Amniotic epithelial cell (primary cell): Measurements from ENCODE around the gene GAS6.
"Not testable (repeated sequence)": the region's sequence is repeated elsewhere in the genome, so short reads cannot be mapped to it uniquely, and the experiment has no call there.

Experiments used
- DNase-seq: peaks from one replicate; pipeline ENCODE4 v3.0.0-alpha.2; 2010; ENCODE audit warnings: low read depth

Gene GAS6

DNA sequence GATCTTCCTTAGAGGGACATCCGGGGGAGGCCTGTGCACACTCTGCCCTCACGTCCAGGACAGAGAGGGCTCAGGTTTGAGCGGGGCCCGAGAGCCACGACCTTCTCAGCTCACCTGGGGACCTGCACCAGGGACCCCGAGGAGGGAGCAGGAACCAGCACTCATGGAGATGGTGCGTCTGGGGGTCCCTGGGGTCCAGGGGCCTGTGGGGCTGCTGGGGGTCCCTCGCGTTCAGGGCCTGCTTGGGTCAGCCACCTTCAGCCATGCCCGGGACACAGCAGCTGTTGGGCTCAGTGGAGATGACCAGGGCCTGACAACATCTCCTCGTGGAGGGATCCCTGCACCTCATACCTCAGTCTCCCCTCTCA lies 57.8 kb downstream of the GAS6 start:
- no peak for DNase-seq

DNA sequence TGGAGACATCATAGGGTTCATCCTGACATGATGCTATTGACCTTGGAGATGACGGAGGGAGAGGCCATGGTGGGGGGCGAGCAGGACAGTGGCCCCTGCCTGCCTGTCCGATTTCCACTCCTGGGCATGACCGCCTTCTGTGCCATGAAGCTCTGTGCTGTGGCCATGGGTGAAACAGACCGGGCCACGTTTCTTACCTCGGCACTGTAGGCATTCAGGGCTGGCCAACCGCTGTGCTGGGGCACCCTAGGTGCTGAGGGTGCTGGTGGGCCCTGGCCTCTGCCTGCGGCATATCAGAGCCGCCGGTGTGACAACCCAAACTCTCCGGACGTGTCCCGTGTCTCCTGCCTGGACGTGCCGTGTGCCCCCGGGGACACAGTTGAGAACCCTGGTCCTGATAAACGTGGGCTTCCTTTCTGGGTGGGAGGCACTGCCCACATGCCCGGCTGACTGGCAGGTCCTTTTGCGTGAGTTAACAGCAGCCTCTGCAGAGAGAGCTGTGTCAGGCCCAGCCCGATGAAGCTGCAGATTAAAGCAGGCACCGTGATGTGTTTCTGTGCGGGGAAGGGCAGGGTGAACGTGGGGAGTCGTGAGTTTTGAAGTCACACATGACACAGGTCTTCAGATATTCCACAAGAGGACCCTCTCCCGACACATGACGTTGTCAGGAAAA lies 58.3 kb downstream of the GAS6 start:
- DNase-seq, result no peak

GRCh38 chr13:113804703-113805430 lies 59.0 kb downstream of the GAS6 start:
- no peak for DNase-seq

DNA sequence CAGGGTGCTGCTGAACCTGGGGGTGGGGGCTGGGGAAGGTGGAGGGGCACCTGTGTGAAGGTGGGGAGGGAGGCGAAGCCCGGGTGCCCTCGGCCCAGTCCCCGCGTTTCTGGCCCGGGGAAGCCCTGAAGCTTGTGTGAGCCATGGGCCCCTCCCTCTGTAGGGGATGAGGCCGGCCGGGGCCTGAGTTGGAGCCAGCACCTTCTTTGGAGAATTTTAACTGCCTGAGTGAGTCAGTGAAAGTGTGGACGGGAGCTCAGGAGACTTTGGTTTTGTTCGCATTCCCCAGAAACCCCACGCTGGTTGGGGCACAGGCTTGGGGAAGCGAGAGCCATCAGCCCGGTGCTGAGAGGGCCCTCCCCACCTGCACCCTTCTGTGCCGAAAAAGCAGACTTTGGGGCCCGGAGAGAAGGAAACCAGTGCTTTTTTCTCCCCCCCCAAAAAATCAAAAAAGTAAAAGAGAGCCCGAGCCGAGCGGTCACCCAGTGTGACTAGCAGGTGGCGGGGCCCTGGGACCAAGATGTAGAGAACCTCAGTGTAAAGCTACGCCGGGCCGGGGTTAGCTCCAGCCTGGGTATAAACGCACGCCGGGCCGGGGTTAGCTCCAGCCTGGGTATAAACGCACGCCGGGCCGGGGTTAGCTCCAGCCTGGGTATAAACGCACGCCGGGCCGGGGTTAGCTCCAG lies 59.7 kb downstream of the GAS6 start:
- no peak for DNase-seq

DNA sequence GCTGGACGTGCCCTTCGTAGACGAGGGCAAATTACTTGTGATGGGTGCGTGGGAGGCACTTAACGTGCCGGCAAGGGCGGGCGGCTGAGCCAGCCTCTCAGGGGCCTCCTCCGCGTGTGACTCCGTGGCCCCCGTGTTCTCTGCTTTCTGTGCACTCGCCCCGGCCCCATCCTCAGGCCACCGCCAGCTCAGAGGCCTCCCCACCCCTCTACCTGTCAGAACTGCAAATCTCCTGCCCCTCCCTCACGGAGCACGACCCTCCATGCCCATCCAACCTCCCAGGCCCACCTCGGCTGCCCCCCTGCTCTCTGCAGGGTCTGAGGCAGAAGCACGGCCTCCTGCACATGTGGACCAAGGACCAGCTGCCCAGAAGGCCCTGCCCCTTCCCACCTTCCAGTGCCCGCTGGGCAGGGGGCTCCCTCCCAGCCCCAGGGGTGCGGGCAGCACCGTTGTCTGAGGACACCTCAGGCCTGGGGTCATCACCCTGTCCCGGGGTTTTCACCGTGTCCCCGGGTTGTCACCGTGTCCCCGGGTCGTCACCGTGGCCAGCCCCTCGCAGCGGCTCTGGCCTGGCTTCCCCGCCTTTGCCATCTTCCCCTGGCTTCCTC lies 60.4 kb downstream of the GAS6 start:
- no peak for DNase-seq

DNA sequence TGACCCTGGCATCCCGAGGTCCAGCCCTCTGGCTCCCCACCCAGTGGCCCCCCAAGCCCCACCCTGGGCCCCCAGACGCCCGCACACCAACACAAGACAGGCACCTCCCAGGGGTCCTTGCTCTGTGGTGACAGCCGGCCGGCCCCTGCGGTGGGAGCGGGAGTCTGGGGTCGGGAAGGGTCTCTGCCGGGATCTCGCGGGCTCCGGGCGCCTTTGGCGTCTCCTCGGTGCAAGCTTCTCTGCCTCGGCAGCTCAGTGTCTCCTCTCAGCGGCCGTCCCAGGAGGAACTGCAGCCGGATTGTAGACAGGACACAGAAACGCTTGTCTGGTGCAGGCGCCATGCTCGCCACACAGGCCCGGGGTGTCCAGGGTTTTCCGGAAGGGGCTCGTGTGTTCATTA lies 61.1 kb downstream of the GAS6 start:
- DNase-seq, result no peak

DNA sequence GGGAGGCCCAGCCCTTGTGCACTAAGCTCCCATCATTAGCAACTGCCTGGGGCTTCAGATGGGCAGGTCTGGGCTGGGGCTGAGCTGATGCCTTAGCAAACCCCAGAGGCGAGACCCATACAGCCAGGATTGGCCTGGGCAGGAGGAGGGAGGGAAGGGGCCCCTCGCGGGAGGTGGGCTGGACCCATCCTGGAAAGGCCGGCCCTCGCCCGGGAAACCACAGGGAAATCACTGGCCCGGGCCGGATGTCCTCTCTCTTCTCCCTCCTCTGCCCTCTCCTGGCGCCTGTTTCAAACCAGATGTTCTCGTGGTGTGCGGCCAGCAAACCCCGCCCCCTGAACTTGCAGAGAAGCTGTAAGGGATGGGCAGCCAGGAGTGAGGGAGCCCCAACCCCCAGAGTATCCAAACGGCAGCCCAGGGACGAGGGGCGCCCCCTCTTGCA lies 61.8 kb downstream of the GAS6 start:
- DNase-seq, result peak; percentile 74

DNA sequence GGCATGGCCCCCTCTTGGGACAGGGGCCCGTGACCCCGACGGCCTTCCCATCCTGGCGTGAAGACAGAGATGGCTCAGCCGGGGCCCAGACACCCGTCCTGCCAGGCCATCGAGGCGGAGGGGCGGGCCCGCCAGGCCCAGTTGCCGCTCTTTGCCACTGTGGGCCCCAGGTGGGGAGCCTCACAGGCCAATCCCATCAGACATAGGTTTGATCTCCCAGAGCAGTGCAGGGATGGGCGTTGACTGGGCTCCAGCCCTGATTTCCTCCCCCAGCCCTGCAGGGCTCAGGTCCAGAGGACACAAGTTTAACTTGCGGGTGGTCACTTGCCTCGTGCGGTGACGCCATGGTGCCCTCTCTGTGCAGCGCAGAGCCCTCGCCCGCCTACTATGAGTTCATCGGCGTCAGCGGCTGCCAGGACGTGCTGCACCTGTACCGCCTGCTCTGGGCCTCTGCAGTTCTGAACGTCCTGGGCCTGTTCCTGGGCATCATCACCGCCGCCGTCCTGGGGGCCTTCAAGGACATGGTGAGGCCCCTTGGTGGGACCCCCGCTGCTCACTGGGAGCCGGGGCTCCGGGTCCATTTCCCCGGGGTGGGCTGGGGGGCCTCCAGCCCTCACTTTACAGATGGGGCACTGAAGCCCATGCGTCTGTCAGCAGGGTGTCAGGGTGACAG lies 62.5 kb downstream of the GAS6 start:
- DNase-seq, result no peak

DNA sequence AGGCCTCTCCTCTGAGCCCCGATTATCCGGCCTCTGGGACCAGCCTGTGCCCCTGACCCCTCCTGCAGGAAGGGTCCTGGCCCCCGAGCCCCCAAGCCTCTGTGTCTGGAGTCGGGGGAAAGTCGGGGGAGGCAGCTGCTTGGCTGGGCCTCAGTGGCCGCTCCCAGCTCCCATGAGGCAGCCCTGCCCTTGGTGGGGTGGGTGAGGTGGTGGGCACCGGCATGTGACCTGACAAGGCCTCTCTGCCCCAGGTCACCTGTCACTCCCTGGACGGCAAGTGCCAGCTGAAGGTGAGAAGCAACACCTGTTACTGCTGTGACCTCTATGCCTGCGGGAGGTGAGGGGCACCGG lies 63.3 kb downstream of the GAS6 start:
- DNase-seq, result no peak

DNA sequence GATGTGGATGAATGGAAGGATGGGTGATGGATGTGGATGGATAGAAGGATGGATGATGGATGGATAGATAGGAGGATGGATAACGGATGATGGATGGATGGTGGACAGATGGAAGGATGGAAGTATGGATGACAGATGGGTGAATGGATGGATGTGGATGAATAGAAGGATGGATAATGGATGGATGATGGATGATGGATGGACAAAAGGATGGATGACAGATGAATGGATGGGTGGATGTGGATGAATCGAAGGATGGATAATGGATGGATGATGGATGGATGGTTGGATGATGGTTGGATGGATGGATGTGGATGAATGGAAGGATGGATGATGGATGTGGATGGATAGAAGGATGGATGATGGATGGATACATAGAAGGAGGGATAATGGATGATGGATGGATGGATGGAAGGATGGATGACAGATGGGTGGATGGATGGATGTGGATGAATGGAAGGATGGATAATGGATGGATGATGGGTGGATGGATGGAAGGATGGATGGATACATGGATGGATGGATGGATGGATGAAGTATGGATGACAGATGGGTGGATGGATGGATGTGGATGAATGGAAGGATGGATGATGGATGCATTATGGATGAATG lies 65.6 kb downstream of the GAS6 start:
- no peak for DNase-seq

DNA sequence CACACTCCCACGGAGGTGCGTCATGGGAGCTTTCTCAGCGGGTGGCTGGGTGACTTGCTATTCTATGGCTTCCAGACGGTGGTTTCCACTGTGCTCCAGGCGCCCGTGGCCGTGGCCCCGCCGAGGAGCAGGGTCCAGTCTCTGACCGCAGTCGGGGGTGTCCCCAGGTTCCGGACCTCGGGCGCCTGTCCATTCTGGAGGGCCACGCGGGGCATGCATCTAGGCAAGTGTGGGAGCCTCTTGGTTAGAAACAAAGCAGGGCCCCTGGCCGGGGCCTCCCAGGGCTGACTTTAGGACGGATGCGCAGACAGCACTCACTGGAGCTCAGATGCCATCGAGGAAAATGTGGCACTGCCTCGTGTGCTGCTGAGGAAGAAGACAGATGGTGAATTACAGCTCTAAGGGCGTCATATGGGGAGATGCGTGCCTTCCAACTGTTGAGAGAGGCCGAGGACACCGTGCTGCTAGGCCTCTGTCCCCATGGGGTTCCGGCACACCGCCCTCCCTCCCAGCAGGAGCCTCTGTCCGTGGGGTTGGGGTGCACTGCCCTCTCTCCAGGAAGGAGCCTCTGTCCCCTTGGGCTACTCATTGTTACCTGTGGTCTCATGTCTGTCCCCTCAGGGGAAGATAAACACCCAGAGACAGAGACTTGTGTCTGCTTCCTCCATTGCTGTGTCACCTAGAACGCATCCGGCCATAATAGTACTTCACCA lies 66.8 kb downstream of the GAS6 start:
- DNase-seq, result no peak

DNA sequence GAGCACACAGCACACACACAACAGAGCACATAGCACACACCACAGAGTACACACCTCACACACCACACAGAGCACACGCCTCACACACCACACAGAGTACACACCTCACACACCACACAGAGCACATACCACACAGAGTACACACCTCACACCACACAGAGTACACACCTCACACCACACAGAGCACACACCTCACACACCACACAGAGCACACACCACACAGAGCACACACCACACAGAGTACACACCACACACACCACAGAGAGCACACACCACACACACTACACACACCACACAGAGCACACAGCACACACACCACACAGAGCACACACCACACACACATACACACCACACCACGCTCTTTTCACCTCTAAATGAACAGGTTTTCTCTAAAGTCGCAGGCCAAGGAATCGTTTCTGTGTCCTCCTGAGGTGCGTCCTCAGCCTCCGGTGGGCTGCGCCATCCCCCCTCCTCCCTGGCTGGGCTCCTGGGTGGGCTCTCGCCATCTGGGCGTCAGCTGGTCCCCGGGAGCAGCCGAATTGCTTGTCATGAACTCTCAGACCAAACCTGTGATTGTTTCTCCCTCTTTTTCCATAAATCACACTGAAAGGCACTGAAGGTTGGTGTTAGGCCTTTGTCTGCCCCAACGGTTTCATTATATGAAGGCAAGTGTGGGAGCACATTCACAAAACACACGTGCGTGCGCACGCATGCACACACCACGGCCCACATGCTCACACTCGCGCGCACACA lies 67.5 kb downstream of the GAS6 start:
- DNase-seq, result no peak

- DNase-seq, result not testable (repeated sequence)
These were observed 68.5 kb downstream of the GAS6 start for GRCh38 chr13:113795362-113795761.

- no peak for DNase-seq
These were observed 69.1 kb downstream of the GAS6 start for GRCh38 chr13:113794764-113795173.

DNA sequence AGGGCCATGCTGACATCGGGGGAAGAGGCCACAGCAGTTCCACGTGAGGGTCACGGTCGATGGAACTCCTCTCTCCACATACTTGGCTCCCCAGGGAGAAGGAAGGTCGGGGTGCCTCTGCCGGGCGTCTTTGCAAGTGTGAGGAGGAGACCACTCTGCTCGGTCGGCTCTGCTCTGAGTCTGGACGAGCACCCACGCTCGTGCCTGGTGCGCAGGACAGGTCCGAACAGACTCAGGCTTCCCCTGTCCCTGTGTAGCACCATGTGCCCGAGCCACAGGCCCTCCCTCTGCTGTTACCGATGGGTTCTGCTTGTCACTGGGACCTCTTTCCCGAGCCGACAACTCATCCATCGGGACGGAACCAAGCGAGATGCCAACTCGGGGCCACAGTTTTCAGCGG lies 69.8 kb downstream of the GAS6 start:
- no peak for DNase-seq

- DNase-seq, result no peak
These were observed 70.2 kb downstream of the GAS6 start for GRCh38 chr13:113793718-113794085.

DNA sequence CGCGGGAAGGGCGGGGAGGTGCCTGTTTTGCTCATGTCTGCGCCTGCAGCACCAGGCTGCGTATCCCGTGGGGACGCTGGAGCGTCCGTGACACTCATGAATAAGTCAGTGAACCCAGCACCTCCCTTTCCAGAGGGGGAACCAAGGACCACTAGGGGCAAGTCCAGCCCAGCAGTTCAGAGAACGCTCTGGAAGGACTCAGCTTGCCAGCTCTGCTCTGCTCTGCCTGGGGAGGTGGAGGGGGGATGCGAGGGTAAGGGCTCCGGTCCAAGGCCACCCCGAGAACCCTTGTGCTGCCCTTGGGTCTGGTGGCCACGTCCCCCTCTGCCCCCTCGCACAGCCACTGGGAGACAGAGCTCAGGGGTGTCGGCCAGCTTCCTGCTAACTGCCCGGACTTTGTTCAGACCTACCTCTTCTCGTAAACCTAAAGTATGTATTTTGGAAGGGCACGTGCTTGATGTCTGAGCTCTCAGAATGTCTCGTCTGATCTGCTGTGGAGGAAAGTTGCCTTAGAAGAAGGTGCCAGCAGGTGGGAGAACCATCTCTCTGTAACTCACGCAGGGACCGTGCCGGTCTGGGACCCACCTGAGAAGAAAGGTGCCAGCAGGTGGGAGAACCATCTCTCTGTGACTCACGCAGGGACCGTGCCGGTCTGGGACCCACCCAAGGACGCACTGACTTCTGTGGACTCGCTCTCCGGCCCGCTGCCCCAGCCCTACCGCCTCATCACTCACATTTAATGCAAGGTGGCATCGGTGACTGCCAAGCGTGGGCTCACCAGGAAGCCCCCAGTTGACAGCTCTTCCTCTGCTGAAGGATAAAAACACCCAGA lies 70.8 kb downstream of the GAS6 start:
- no peak for DNase-seq

GRCh38 chr13:113792236-113792770 lies 71.6 kb downstream of the GAS6 start:
- no peak for DNase-seq

DNA sequence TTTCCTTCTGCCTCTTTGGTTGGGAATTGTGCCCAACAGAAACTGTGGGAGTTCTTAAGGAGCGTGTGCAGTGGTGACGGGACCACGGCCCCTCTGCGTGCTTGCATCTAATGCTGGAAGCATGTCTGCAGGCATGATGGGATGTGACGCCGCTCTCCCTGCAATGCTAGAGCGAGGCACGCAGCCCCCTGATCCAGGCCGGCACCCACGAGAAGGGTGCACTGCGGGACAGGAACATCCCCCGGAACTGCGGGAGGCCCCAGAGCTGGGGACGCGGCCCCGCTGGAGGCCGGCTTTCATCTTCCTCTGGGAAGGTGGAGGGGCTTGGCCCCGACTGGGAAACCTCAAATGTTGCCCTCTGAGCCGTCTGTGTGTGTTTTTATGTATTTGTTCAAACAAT lies 72.1 kb downstream of the GAS6 start:
- no peak for DNase-seq
